HFF-Myc (cell line): ENCODE measurements around the gene ZCCHC8.
A peak's percentile ranks its signal among the peaks of the same experiment; 100 is the strongest.
"Not testable (repeated sequence)": the region's sequence is repeated elsewhere in the genome, so short reads cannot be mapped to it uniquely, and the experiment has no call there.

Experiments used
- DNase-seq: peaks from one replicate; pipeline ENCODE4 v3.0.0-alpha.2; 2011; ENCODE audit warnings: low read depth; ENCODE audit errors: extremely low read depth
- H3K4me3 ChIP-seq: replicated peaks from 2 replicates; pipeline ENCODE4 v1.5.1; 2011; ENCODE audit warnings: low read depth, mild to moderate bottlenecking, control low read depth, low read length
- CTCF ChIP-seq: IDR thresholded peaks from 2 replicates; pipeline ENCODE4 v1.5.1; 2012; ENCODE audit warnings: mild to moderate bottlenecking, low read depth, low read length, control low read depth; ENCODE audit errors: missing control alignments

ZCCHC8 gene

GRCh38 chr12:122483969-122484368 is 16.8 kb downstream of the ZCCHC8 start:
- no peak for DNase-seq
- no peak overlapping the region for H3K4me3 ChIP-seq
- no peak for TF ChIP-seq CTCF

- DNase-seq = no peak
- no peak overlapping the region for H3K4me3 ChIP-seq
- TF ChIP-seq CTCF = no peak
Measured at GRCh38 chr12:122481861-122482260, 18.9 kb downstream of the ZCCHC8 start.

- TF ChIP-seq CTCF = no peak
- no peak overlapping the region for H3K4me3 ChIP-seq
- DNase-seq = no peak
Measured at GRCh38 chr12:122480753-122481152, 20.0 kb downstream of the ZCCHC8 start.

- H3K4me3 ChIP-seq = no peak overlapping the region
- DNase-seq = no peak
- no peak for TF ChIP-seq CTCF
Measured at GRCh38 chr12:122474324-122474716, 26.4 kb downstream of the ZCCHC8 start.

- no peak overlapping the region for H3K4me3 ChIP-seq
- no peak for DNase-seq
- TF ChIP-seq CTCF = no peak
Measured at GRCh38 chr12:122473543-122474323, 27.0 kb downstream of the ZCCHC8 start.

GRCh38 chr12:122471324-122472226 is 29.2 kb downstream of the ZCCHC8 start:
- no peak overlapping the region for H3K4me3 ChIP-seq
- peak; percentile 54 for DNase-seq
- peak; percentile 70 for TF ChIP-seq CTCF

GRCh38 chr12:122470576-122470975 is 30.2 kb downstream of the ZCCHC8 start:
- H3K4me3 ChIP-seq, DNase-seq: not testable (repeated sequence)

GRCh38 chr12:122469856-122470255 is 30.9 kb downstream of the ZCCHC8 start:
- not testable (repeated sequence) for H3K4me3 ChIP-seq, DNase-seq
